ENCODE results near the gene TIGD1. TPM values are rescaled to one million over a fixed set of nuclear protein-coding genes. Genes with fewer than 3 reads are reported as not detected.

TIGD1 gene
- total and polyA plus RNA-seq, 2 of the 13 experiments (the other 11 are each of a cell fraction or from before 2014, with no cell fraction given) = 3.5 to 9.5 TPM

- TF ChIP-seq ZBTB40 (IDR thresholded peaks at IDR 0.05) (no peak), ZBTB40 (CRISPR knock-in tag; IDR thresholded peaks at IDR 0.05) (no peak)
Measured at GRCh38 chr2:232502511-232502910, 47.8 kb downstream of the TIGD1 start (continued).

- Histone ChIP-seq H3K4me1 (ENCODE audit: insufficient read depth, low read length) (peaks cover 11% of the 10 kb centered on the region), H3K9ac (ENCODE audit: insufficient read depth, low read depth, low read length) (no peak overlapping the region), H3K9me3 (ENCODE audit: low read length) (no peaks in the 10 kb centered on the region), H3K27me3 (ENCODE audit: control insufficient read depth in 1 of 2, insufficient read depth in 2 of 2, low read length in 2 of 2) (peaks cover 18 to 91% of the 10 kb centered on the region in 2 experiments), H3K4me3 (replicated peaks in 1 of 3; ENCODE audit: insufficient read depth in 1 of 3, low read depth in 2 of 3, low read length in 3 of 3) (no peak overlapping the region), H4K20me1 (ENCODE audit: insufficient read depth, low read length) (no peaks in the 10 kb centered on the region), H2AFZ (ENCODE audit: low read length) (no peak overlapping the region), H3K27ac (ENCODE audit: extremely low read length, insufficient read depth, low read length) (no peak overlapping the region), H3K36me3 (replicated peaks in 1 of 2; ENCODE audit: control insufficient read depth in 1 of 2, insufficient read depth in 2 of 2, low read length in 2 of 2) (no peaks in the 10 kb centered on the region), H3K79me2 (ENCODE audit: insufficient read depth, low read length) (no peaks in the 10 kb centered on the region), H3K4me2 (ENCODE audit: low read depth, low read length) (no peak overlapping the region)
- no peak for ATAC-seq
- in situ Hi-C loops (cut with HindIII; ENCODE audit: extremely low pct_ligation_motif_present, low pct_unique_long_range_greater_than_20kb) (no loop called here), intact Hi-C loops (cut with micrococcal nuclease; ENCODE audit: unreplicated experiment) (no loop called here)
- DNase-seq (ENCODE audit: low spot score) = no peak
- POLR2A ChIA-PET = interaction anchor here (1.0 kb wide), 1 partner anchor 48 kb away, joined by 3 read pairs; the partner anchor contains the start of genes EIF4E2 and TIGD1
- TF ChIP-seq JDP2 (CRISPR knock-in tag; IDR thresholded peaks at IDR 0.05; ENCODE audit: borderline replicate concordance) (no peak), ZSCAN12 (CRISPR knock-in tag; IDR thresholded peaks at IDR 0.05) (no peak), RNF2 (conservative IDR thresholded peaks at IDR 0.05; ENCODE audit: low read depth) (no peak), GTF3A (CRISPR knock-in tag; conservative IDR thresholded peaks at IDR 0.05) (no peak)
- CTCF ChIA-PET (ENCODE audit: low intra/inter-chr PET ratio, low total read pairs) = no interaction called here
- FAIRE-seq = no peak
- 42% methylated on average over 9 of the region's 10 CpGs for WGBS (ENCODE audit: low lambda C conversion rate)
- no TSS peak for BruUV-seq (replicated peaks)
Measured at GRCh38 chr2:232501794-232502390, 48.5 kb downstream of the TIGD1 start.
